Inflammatory macrophage treated with lipopolysaccharide for 1 hour (primary cell): ENCODE results near the gene RRP15.

ENCODE experiments used
- DNase-seq, 2 donors: peaks; one replicate each; pipeline ENCODE4 v3.0.0-alpha.2; 2020 to 2022

The RRP15 gene

DNA sequence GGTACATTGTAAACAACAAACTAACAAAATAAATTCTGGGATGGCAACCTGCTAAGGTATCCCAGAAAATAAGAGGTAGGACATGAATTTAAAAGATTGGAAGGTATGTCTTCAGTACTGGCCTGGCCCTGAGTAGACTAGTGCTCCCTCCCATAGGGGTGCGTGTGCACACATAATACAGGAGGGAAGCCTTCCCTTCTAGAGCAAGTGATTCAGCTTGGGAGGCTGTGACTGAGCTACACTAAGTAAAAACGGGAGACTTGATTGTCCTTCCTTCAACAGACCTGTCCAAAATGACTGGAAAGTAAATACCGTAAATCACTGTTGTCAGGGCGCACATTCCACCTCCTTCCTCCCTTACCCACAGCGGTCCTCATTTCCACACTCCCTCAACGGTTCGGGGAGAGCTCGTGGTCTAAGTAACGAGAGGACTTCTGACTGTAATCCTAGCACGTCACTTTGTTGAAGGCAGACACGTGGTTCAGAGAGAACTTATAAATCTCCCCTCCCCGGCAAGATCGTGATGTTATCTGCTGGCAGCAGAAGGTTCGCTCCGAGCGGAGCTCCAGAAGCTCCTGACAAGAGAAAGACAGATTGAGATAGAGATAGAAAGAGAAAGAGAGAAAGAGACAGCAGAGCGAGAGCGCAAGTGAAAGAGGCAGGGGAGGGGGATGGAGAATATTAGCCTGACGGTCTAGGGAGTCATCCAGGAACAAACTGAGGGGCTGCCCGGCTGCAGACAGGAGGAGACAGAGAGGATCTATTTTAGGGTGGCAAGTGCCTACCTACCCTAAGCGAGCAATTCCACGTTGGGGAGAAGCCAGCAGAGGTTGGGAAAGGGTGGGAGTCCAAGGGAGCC lies 60.0 kb downstream of the RRP15 start, which contains the start of gene TGFB2:
TGFB2 (plus strand) TSS at position 523 of the 859 bp plus-strand sequence. CDS start 1,366 bp downstream, outside the sequence.
- DNase-seq, result peak; percentile 32 to 51

DNA sequence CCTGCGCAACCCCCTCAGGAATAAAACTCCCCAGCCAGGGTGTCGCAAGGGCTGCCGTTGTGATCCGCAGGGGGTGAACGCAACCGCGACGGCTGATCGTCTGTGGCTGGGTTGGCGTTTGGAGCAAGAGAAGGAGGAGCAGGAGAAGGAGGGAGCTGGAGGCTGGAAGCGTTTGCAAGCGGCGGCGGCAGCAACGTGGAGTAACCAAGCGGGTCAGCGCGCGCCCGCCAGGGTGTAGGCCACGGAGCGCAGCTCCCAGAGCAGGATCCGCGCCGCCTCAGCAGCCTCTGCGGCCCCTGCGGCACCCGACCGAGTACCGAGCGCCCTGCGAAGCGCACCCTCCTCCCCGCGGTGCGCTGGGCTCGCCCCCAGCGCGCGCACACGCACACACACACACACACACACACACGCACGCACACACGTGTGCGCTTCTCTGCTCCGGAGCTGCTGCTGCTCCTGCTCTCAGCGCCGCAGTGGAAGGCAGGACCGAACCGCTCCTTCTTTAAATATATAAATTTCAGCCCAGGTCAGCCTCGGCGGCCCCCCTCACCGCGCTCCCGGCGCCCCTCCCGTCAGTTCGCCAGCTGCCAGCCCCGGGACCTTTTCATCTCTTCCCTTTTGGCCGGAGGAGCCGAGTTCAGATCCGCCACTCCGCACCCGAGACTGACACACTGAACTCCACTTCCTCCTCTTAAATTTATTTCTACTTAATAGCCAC lies 60.7 kb downstream of the RRP15 start:
- DNase-seq, result peak; percentile 9 to 24

DNA sequence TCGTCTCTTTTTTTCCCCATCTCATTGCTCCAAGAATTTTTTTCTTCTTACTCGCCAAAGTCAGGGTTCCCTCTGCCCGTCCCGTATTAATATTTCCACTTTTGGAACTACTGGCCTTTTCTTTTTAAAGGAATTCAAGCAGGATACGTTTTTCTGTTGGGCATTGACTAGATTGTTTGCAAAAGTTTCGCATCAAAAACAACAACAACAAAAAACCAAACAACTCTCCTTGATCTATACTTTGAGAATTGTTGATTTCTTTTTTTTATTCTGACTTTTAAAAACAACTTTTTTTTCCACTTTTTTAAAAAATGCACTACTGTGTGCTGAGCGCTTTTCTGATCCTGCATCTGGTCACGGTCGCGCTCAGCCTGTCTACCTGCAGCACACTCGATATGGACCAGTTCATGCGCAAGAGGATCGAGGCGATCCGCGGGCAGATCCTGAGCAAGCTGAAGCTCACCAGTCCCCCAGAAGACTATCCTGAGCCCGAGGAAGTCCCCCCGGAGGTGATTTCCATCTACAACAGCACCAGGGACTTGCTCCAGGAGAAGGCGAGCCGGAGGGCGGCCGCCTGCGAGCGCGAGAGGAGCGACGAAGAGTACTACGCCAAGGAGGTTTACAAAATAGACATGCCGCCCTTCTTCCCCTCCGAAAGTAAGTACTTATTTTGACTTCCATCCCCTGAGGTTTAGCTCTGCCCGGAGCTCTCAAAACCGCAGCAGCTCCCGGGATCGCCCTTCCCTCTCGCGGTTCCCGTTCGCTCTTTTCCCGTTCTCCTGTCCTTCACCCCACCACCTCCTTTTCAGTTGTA lies 61.5 kb downstream of the RRP15 start:
- no peak for DNase-seq

DNA sequence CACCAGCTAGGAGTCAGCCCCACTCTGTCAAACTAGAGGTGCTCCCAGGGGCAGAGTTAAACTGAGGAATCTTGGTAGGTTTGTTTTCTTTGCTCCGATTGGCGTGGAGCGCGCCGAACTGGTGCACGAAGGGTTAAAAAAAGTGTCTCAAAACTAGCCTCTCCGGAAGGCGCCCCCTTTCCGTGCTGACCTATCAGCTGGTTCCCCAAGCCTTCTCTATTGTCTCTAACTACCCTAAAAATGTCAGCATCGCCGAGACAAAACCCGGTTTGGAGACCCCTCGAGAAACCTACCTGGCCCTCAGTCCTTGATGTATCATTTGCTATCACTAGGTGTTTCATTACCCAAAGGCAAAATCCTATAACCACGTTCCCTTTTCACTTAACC lies 62.2 kb downstream of the RRP15 start:
- DNase-seq, result no peak

DNA sequence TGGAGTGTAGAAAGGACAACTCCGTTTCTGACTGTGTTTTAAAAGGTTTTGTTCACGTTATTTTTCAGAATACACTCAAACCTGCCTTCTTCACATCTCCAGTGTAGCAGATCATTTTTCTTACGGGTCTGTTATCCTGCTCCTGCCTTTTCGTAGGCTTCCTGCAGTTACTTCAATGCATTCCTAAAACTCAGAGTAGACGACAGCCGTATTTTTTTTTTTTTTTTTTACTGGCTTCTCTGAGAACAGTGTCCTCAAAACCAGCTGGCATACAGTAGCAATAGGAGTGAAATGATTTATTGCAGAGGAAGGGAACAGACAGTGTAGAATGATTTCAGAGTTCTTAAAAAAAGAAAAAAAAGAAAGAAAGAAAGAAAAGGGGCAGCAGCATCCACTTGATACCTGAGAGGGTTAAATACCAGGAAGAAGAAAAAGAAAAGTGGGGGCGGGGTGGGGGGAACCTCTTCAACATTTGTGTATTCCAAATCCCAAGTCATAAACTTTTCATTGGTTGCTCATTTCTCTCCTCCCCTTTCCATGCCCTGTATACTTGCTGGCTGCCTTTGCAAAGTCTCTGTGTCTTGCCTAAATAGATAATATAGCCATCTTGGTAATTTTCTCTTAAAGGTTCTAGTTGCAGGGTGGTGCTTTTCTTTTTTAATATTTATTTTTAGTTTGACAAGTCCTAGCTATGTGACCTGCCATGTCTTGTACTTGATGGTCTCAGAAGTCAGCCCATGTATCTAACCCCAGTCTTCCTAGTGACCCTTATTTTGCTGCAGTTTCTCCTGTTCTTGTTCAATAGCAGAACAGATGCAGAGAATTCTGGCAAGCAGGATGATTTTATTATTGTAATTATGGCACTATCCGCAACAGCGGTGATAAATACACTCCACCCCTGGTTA lies 62.9 kb downstream of the RRP15 start:
- DNase-seq, result no peak

DNA sequence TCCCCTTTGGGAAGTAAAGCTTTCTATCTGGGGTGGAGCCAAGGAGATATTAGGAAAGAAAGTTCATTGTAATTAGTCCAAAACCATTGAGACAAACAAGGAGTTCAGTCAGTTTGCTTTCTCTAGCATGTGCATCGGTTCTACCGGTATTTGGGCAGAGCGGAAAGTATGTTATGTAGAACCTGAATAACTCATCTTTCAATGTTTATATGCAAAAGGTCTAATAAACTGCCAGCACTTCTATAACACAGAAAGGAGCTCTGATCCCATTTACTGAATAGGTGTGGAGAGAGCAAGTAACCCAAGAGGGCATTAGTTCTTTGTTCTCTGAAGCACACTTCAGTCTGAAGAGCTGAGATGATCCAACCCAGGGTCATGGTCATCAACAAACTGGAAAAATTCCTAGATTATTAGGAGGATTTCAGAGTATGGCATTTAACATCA lies 63.6 kb downstream of the RRP15 start:
- DNase-seq, result no peak

DNA sequence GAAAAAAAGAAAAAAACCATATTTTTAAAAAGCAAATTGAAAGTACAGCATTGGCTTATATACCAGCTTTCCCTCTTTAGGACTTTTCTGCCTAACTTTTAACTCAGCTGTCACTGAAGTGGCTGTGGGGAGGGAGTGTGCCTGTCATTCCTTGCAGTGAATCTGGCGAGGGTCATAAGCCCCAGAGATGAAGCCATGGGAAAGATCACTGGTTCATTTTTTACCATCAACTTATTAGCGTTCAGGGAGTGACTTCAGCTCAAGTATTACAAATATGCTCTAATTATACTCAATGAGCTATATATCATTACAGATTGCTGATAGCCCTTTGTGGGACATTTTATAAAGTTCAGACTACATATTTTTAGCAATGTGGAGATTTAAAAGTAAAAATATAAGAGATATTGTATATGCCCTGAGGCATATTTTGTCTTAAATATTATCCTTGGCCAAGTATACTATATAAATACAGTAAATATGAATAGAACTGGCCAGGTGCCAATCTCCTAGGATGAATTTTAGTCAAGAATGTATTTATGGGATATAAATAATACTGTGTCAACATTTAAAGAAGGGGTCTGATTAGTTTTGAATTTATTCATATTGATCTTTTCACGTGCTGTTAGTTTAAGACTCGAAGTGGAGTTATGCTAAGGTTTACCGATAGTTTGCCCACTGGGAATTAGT lies 64.4 kb downstream of the RRP15 start:
- DNase-seq, result no peak

DNA sequence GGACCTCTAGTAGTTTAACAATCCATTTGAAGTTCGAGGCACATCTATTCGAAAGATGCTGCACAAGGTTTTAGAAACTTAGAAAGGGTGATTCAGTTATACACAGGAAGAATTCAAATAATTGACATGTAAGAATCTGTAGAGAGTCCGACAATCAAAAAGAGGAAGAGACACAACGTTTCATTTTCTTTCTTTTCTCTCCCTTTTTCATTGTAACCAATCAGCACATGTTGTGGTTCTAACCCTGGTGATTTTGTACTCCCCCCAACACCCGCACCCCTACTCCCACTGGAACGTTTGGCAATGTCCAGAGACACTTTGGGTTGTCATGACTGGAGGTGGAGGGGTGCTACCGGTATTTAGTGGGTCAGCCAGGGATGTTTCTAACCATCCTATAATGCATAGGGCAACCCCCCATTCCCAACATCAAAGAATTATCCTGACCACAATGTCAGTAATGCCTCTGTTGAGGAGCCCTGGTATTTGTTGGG lies 65.0 kb downstream of the RRP15 start:
- no peak for DNase-seq

DNA sequence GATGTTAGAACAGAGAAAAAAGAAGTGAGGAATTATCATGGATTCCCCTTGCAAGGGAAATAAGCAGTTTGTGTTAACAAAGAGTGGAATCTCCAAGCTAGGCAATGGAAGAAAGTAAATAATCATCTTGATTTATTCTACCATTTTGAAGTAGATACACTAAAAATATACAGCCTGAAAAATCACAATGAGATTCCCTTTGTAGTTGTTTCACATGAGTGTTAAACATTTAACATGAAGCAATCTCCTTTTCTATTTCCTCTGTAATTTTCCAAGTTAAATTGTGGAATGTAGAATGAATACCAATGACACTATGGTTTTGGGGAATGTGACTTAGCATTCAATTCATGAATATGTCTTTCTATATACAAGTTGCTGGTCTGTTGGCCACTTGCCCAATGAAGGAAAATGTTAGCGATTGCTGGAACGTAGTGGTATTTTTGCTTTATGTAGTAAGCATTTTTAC lies 65.7 kb downstream of the RRP15 start:
- DNase-seq, result peak; percentile 70 to 75

DNA sequence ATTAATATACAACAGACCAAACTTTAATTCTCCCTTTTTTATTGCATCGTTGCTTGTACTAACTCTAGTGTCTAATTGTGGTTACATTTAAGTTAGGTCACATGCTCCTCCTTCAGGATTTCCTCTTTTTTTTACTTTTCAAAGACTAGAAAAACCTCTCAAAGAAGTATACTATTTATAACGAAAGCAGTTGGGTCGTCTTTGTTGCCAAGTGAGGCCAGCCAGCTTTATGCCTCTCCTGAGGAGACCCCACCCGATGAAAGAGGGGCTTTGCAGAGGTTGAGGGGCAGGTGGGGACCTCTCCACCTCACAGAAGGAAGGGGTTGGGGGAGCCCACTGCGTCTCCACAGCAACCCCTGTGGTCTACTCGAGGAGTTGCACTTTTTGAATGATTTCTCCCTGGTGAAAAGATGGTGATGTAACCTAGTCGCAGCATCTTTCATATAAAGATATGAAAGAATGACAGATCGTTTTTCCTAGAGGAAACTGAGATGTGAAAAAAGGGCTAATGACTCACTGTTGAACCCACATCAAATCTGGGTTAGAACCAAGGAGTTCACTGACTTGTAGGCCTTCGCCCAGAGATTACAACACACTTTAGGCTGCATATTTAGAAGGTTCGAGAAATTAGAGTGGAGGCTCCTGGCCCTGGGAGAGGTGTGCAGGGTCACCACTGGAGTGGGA lies 66.4 kb downstream of the RRP15 start:
- peak; percentile 52 to 60 for DNase-seq

DNA sequence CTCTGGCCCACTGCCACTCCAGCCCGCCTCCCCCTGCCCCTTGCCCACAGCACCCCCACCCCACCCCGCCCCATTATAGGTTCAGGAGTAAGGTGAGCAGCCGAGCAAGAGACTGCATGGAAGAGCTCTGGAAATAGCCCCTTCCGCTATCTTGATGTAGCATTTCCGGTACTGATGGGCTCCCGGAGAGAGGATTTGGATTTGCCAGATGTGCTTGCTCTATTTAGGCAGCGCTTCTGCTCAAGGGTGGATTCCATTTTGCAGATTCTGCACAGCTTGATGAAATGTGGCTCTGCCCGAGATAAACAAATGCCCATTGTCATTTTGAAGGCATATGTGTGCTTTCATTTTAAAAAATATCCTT lies 67.0 kb downstream of the RRP15 start:
- DNase-seq, result no peak

DNA sequence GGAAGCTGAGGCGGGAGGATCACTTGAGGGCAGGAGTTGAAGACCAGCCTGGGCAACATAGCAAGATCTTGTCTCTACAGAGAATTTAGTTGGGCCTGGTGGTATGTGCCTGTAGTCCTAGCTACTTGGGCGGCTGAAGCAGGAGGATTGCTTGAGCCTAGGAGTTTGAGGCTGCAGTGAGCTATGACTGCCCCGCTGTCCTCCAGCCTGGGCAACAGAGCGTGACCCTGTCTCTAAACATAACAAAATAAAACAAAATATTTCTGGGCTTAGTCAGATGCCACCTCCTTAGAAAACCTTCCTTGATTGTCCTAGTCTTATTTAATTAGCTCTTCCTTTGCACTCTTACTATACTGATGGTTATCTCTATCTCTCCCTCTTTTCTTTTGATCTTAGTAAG lies 68.6 kb downstream of the RRP15 start:
- no peak for DNase-seq

DNA sequence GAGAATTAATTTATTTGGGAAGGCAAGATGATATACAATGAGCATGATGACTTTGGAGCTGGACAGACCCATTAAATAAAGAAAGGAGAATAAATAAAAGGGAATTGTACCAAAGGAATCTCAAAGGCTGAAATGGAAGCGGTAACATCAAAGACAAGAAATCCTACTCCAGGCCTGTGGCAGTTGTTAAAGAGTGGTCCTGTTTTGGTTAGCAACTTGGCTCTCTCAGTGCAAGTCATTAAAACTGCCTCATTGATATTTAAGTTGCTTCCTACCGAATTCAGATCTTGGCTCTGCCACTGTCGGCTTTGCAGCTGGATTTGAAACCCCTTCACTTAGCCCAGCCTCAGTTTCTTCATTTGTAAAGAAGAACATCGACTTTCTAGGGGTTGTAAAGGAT lies 70.2 kb downstream of the RRP15 start:
- DNase-seq, result no peak

DNA sequence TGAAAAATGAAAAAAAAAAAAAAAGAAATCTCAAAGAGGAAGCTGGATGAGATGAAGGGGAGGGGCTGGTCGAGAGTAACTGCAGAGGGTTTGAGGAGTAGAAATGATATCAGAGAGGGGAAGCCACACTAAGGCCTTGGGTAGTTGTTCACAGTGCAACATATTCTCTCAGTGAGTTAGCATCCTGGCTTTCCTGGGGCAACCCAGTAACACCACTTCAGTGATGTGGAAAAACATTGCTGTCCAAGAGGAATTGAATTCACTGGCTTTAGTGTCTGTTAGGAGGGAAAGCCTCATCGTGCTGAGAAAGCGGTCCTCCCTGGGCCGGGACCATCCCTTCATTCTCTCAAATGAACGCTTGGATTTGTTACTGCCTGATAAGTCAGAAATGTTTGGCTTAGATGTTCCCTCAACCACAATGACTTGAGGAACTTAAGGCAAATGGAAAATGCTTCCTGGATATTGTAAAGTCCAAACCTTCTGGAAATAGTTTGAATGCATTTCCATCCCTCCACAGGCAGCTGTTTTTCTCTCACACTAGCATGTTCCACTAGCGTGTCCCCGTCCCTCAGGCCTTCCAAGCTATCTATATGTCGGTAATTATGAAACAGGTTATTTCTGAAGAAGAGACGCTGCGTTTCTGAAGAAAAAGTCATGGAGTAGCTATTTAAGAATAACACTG lies 72.3 kb downstream of the RRP15 start:
- DNase-seq, result no peak

DNA sequence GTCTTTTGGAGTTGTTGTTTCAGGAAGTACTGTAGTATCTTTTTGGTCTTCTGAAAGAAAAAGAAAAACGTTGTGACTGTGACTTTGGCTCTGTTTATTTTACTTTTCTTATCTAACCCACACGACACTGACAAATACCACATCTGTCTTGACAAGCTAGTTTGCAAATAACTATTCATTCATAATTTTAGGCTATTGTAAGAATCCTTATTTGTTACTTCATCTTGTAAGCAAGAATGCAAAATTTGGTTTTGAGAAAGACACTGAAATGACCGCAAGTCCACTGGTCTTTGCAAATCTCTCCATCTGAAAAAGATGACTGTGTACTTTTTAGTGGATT lies 72.8 kb downstream of the RRP15 start:
- no peak for DNase-seq

DNA sequence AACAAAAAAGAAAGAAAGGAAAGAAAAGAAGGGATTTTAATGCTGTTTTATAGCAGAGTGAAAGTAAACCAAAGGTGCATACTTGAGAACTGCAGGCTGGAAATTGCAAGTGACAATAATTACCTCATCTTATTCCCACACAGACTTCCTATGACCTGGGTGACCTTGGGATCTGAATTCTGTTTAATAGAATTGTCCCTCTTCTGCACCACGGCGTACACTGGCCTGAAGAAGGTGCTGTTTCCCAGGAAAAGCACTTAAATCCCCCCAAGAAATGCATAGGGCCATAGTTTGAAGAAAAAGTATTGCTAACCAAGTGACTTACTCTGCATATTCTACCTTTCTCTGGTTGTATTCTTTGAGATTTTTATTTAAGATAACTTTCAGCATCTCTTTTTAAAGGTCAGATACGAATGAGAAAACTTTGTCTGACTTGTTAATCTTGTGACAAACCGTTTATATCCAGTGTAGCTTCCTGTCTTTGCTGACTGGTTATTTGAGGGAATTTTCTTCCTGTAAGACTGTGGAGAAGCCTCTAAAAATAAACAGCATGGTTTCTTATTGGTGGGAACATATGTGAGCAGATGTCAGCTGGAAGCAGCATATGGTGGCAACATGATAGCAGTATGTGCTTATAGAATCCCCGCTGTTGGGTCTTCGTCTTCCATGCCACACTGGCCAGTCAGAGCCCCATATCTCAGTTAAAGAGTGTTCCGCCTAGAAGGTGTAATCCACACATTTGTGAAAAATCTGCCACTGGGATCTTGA lies 76.4 kb downstream of the RRP15 start:
- no peak for DNase-seq

DNA sequence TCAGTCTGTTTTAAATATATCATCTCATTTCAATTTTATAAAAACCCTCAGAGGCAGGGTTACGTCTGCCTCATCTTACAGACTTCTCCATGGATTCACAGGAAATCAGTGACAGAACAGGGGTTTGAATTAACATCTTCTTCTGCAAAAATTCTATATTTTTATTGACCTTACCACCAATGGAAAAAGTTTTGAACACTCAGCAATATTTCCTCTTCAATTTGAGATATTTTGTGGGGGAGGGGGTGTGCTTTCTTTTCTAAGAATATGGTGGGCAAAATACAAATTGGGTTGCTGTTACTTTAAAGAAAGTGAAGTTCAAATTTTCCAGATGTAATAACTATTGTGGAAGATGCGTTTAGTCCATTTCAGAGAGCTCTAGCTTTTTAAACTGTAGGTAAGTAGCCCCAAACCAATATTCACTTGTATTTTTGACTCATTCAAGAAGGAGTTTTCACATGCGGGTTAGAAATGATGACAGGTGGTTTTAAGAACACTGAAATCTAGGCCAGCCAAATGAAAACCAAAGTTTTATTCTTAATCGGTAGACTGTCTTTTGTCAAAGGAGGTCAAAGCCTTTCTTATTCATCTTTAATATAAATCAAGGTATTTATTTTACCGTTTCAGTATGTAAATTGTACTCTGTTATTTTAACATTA lies 77.5 kb downstream of the RRP15 start:
- DNase-seq, result no peak

DNA sequence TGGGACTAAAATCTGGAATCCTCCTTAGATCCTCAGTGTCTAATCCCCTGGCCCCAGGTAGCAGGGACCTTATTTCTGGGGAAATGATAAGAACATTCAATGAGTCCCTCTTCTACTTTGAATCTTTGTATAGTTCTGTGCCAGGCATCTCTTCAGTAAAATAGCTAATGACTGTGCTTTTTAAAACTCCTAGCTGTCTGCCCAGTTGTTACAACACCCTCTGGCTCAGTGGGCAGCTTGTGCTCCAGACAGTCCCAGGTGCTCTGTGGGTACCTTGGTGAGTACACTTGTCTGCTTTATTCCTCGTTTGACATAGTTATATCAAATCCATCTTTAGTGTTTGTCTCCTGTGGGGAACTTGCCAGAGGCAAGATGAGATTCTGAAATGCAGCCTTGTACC lies 78.0 kb downstream of the RRP15 start:
- DNase-seq, result no peak
